Activated naive CD4-positive, alpha-beta T cell treated with Interleukin-2 at 50 U/mL for 16 hours (primary cell): ENCODE results near the gene RABGAP1L.
"Not testable (repeated sequence)": the region's sequence is repeated elsewhere in the genome, so short reads cannot be mapped to it uniquely, and the experiment has no call there.

ENCODE experiments used
- DNase-seq: peaks from one replicate; pipeline ENCODE4 v3.0.0-alpha.2; 2020

The RABGAP1L gene

GRCh38 chr1:174682419-174683008, 523.2 kb downstream of the RABGAP1L start:
- DNase-seq: no peak

GRCh38 chr1:174686213-174686612, 526.9 kb downstream of the RABGAP1L start:
- DNase-seq: no peak

- no peak for DNase-seq
Observed at GRCh38 chr1:174689524-174689923, 530.2 kb downstream of the RABGAP1L start.

GRCh38 chr1:174690266-174690665, 530.9 kb downstream of the RABGAP1L start:
- no peak for DNase-seq

- DNase-seq: no peak
Observed at GRCh38 chr1:174692313-174692712, 533.0 kb downstream of the RABGAP1L start.

- DNase-seq: no peak
Observed at GRCh38 chr1:174693085-174693484, 533.8 kb downstream of the RABGAP1L start.

GRCh38 chr1:174693539-174693938, 534.2 kb downstream of the RABGAP1L start:
- not testable (repeated sequence) for DNase-seq

GRCh38 chr1:174696026-174696821, 536.9 kb downstream of the RABGAP1L start:
- no peak for DNase-seq

- DNase-seq: no peak
Observed at GRCh38 chr1:174700314-174700713, 541.0 kb downstream of the RABGAP1L start.

GRCh38 chr1:174700775-174701174, 541.5 kb downstream of the RABGAP1L start:
- no peak for DNase-seq

- no peak for DNase-seq
Observed at GRCh38 chr1:174701565-174701964, 542.2 kb downstream of the RABGAP1L start.

- DNase-seq: no peak
Observed at GRCh38 chr1:174702011-174702410, 542.7 kb downstream of the RABGAP1L start.

GRCh38 chr1:174703309-174703708, 544.0 kb downstream of the RABGAP1L start:
- no peak for DNase-seq

GRCh38 chr1:174704300-174704699, 545.0 kb downstream of the RABGAP1L start:
- no peak for DNase-seq

- DNase-seq: no peak
Observed at GRCh38 chr1:174710868-174711845, 551.8 kb downstream of the RABGAP1L start.

- DNase-seq: not testable (repeated sequence)
Observed at GRCh38 chr1:174711848-174712247, 552.5 kb downstream of the RABGAP1L start.

- no peak for DNase-seq
Observed at GRCh38 chr1:174712541-174712940, 553.2 kb downstream of the RABGAP1L start.

- no peak for DNase-seq
Observed at GRCh38 chr1:174713796-174714195, 554.5 kb downstream of the RABGAP1L start.

- DNase-seq: no peak
Observed at GRCh38 chr1:174719194-174719593, 559.9 kb downstream of the RABGAP1L start.

GRCh38 chr1:174720618-174721017, 561.3 kb downstream of the RABGAP1L start:
- no peak for DNase-seq

GRCh38 chr1:174721246-174721645, 561.9 kb downstream of the RABGAP1L start:
- no peak for DNase-seq

- no peak for DNase-seq
Observed at GRCh38 chr1:174723816-174724215, 564.5 kb downstream of the RABGAP1L start.

- no peak for DNase-seq
Observed at GRCh38 chr1:174724219-174724618, 564.9 kb downstream of the RABGAP1L start.
